ENCODE measurements around the gene HEG1. TPM values are rescaled to one million over a fixed set of nuclear protein-coding genes. Genes with fewer than 3 reads are reported as not detected.

HEG1 gene, protein sequence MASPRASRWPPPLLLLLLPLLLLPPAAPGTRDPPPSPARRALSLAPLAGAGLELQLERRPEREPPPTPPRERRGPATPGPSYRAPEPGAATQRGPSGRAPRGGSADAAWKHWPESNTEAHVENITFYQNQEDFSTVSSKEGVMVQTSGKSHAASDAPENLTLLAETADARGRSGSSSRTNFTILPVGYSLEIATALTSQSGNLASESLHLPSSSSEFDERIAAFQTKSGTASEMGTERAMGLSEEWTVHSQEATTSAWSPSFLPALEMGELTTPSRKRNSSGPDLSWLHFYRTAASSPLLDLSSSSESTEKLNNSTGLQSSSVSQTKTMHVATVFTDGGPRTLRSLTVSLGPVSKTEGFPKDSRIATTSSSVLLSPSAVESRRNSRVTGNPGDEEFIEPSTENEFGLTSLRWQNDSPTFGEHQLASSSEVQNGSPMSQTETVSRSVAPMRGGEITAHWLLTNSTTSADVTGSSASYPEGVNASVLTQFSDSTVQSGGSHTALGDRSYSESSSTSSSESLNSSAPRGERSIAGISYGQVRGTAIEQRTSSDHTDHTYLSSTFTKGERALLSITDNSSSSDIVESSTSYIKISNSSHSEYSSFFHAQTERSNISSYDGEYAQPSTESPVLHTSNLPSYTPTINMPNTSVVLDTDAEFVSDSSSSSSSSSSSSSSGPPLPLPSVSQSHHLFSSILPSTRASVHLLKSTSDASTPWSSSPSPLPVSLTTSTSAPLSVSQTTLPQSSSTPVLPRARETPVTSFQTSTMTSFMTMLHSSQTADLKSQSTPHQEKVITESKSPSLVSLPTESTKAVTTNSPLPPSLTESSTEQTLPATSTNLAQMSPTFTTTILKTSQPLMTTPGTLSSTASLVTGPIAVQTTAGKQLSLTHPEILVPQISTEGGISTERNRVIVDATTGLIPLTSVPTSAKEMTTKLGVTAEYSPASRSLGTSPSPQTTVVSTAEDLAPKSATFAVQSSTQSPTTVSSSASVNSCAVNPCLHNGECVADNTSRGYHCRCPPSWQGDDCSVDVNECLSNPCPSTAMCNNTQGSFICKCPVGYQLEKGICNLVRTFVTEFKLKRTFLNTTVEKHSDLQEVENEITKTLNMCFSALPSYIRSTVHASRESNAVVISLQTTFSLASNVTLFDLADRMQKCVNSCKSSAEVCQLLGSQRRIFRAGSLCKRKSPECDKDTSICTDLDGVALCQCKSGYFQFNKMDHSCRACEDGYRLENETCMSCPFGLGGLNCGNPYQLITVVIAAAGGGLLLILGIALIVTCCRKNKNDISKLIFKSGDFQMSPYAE (N-terminal part only)
- 63.4 and 92.9 TPM in 2 replicates for total RNA-seq

DNA sequence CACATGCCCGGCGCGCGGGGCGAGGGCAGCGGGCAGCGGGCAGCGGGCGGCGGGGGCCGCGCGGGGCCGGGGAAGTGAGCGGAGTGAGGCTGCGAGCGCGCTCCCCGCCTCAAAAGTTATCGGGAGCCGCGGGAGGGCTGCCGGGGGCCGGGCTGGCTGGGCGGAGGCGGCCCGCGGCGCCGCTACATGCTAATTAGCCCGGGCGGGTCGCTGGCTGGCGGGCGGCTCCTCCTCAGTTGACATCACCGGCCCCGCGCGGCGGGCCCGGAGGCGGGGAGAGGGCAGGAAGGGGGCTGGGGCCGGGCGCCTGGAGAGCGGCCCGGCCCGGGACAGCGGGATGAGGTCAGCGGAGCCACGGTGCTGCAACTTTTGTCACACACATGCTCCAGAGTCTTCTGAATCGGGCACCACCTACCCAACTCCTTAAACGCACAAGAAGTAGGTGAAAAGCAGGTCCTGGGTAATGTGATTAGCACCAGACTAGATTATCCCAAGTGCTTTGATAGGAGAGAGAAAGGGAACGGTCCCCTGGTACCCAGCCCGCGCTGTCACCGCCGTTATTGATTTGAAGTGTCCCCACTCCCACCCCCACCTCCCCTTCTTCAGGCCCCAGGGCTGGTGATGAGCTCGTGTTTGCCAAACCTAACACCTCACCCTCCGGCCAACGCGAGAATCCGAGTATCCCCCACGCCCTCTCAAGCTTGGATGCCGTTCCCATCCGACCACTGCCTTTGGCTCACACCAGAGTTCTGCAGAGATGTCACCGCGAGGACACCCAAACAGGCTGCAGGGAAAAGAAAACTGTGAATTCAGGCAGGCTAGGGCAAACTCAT, at the start of gene HEG1:
HEG1 (minus strand) TSS at position 85 of the 833 bp plus-strand sequence. CDS start 107 bp downstream, outside the sequence.

DNA sequence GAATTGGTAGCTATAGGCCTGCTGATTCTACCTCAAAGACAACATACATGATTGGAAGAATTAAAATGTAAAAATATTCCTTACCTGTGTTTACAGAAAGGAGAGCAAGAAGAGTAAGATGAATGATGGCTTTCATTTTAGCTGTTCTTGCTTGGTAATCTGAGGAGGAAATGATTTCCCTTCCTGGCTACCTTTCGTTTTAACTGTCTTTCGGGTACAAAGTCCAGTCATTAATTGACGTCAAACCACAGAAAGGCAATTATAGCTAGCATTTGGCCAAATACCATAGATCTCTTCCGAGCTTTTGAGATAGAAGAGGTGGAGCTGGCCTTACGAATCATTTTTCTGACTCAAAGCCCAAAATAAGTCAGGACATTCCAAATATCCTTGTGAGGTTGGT, 121.2 kb downstream of the HEG1 start, which contains the start of gene MUC13:
MUC13 (minus strand) TSS at position 175 of the 400 bp plus-strand sequence; CDS start at position 136, 39 bp downstream.

Other genes with a start within 250 kb of the HEG1 start
- 298 and 307 TPM in 2 replicates for gene ITGB5, start 168.6 kb downstream of the HEG1 start, total RNA-seq
- not detected in 2 replicates for gene MUC13, start 121.2 kb downstream of the HEG1 start, total RNA-seq
- 21.8 and 21.9 TPM in 2 replicates for gene SLC12A8, start 156.8 kb upstream of the HEG1 start, total RNA-seq

Data from myometrial cell (primary cell).